Gastroesophageal sphincter (tissue), 3 donors: Measurements from ENCODE around the gene XRRA1.

ENCODE experiments used
- CTCF ChIP-seq, 4 experiments: fragments of 200-600 bp in 2 of 4; fragments of 450-650 bp in 2 of 4; sonication (generic) in 1 of 4; IDR thresholded peaks; one replicate each; pipeline ENCODE4 v1.5.1; 2017 to 2019; ENCODE audit warnings: antibody characterized with exemption in 4 of 4, mild to moderate bottlenecking in 2 of 4, moderate library complexity in 2 of 4
- POLR2A ChIP-seq, 2 donors: fragments of 450-650 bp; IDR thresholded peaks; one replicate each; pipeline ENCODE4 v1.6.1; 2017; ENCODE audit warnings: antibody characterized with exemption in 2 of 2, mild to moderate bottlenecking in 2 of 2, moderate library complexity in 1 of 2

GRCh38 chr11:74845978-74846517 lies 102.8 kb downstream of the XRRA1 start:
- TF ChIP-seq POLR2A (IDR thresholded peaks at IDR 0.05) (no peak), CTCF (IDR thresholded peaks at IDR 0.05) (no peak)
